ENCODE results near the gene SEL1L.
"Not testable (repeated sequence)": the region's sequence is repeated elsewhere in the genome, so short reads cannot be mapped to it uniquely, and the experiment has no call there.

DNA sequence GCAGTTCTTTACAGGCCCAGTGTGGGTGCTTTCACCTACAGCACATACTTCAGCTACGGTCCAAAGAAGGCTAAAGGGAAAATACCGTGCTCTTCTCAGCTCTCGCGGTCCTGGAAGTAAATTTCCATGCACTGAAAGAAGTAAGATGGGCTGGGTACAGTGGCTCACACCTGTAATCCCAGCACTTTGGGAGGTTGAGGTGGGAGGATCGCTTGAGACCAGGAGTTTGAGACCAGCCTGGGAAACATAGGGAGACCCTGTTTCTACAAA lies 63.2 kb downstream of the SEL1L start:
- TF ChIP-seq CTCF, POLR2A (IDR thresholded peaks at IDR 0.05): not testable (repeated sequence)
